ENCODE data around the gene GNG12. TPM values are rescaled to one million over a fixed set of nuclear protein-coding genes. Genes with fewer than 3 reads are reported as not detected.

Gene GNG12
- total and polyA plus RNA-seq, 9 of the 15 experiments (the other 6 are each of a cell fraction or from before 2014, with no cell fraction given) = 2.6 to 6.0 (median 4.1) TPM

GRCh38 chr1:67787746-67788145 lies 45.5 kb downstream of the GNG12 start:
- TF ChIP-seq MEIS2 (IDR thresholded peaks at IDR 0.05; ENCODE audit: partially characterized antibody) (no peak), RBM14 (IDR thresholded peaks at IDR 0.05; ENCODE audit: borderline replicate concordance, insufficient read depth, low read depth, low read length) (no peak), ETS1 (conservative IDR thresholded peaks at IDR 0.05; ENCODE audit: control insufficient read depth, low read depth, low read length) (no peak), THAP7 (CRISPR knock-in tag; IDR thresholded peaks at IDR 0.05) (no peak), NFIC (IDR thresholded peaks at IDR 0.05) (no peak), RAD51 (IDR thresholded peaks at IDR 0.05; ENCODE audit: borderline replicate concordance, low read depth) (no peak), RHOXF2B (CRISPR knock-in tag; conservative IDR thresholded peaks at IDR 0.05) (no peak), HNRNPLL (IDR thresholded peaks at IDR 0.05; ENCODE audit: low read depth, low read length, poor library complexity, severe bottlenecking) (no peak), CBFA2T2 (conservative IDR thresholded peaks at IDR 0.05) (no peak), MYC (IDR thresholded peaks at IDR 0.05; ENCODE audit: low read depth, low read length) (no peak), MYC (CRISPR knock-in tag; IDR thresholded peaks at IDR 0.05; ENCODE audit: borderline replicate concordance, low read depth) (no peak)
- H3K9ac ChIP-seq (ENCODE audit: insufficient read depth in 1 of 2, low read depth in 2 of 2, low read length in 2 of 2) = no peak overlapping the region
- H3K4me1 ChIP-seq (replicated peaks in 1 of 2; ENCODE audit: control insufficient read depth in 2 of 2, insufficient read depth in 2 of 2, low read length in 2 of 2) = no peaks in the 10 kb centered on the region
- peaks cover 16 to 22% of the 10 kb centered on the region in 2 experiments for H3K27me3 ChIP-seq (ENCODE audit: control insufficient read depth in 2 of 2, insufficient read depth in 2 of 2, low read length in 2 of 2)
- no peaks in the 10 kb centered on the region for H3K9me1 ChIP-seq (ENCODE audit: control insufficient read depth, insufficient read depth, low read length)
- no peak for DNase-seq (ENCODE audit: extremely low read depth in 1 of 4, low spot score in 3 of 4)
- ChIA-PET POLR2A (no interaction called here), CTCF (ENCODE audit: low intra/inter-chr PET ratio) (no interaction called here)
- no TSS peak for BruUV-seq (replicated peaks)
- in situ Hi-C loops (cut with MboI) = no loop called here
- H4K20me1 ChIP-seq (replicated peaks; ENCODE audit: control insufficient read depth, insufficient read depth, low read length) = no peaks in the 10 kb centered on the region
- intact Hi-C loops (cut with micrococcal nuclease) = no loop called here
- H3K79me2 ChIP-seq (ENCODE audit: control insufficient read depth, insufficient read depth, low read length) = no peaks in the 10 kb centered on the region
- no peaks in the 10 kb centered on the region for H3K9me3 ChIP-seq (replicated peaks; ENCODE audit: control insufficient read depth, insufficient read depth, low read depth, low read length)
- H3K27ac ChIP-seq (ENCODE audit: extremely low read depth, low read depth, low read length) = no peak overlapping the region
- 6% methylated on average over 2 of the region's 2 CpGs for WGBS (ENCODE audit: insufficient coverage, low coverage, missing lambda C conversion rate)
- H2AFZ ChIP-seq (ENCODE audit: low read depth, low read length) = no peak overlapping the region
- H3K36me3 ChIP-seq (ENCODE audit: control insufficient read depth, insufficient read depth, low read length) = no peaks in the 10 kb centered on the region
- no peak for FAIRE-seq
- no peak for ATAC-seq
- no peak overlapping the region for H3K4me2 ChIP-seq (ENCODE audit: insufficient read depth, low read length)
- no peak overlapping the region for H3K4me3 ChIP-seq

Data from K562 (cell line).